GM23338 (cell line): Measurements from ENCODE around the gene DOCK10. TPM values are rescaled to one million over a fixed set of nuclear protein-coding genes. Genes with fewer than 3 reads are reported as not detected.

Experiments used
- ATAC-seq: fragments of 200-7000 bp; cut with Tn5 transposase; 3 replicates; pipeline ENCODE4 v1.9.1; 2020
- DNase-seq: peaks from one replicate; pipeline ENCODE4 v3.0.0-alpha.2; 2015; ENCODE audit warnings: low spot score
- H2AFZ ChIP-seq: fragments of 200-600 bp; sonication (generic); 2 replicates; pipeline ENCODE4 v1.8.0; 2016; ENCODE audit warnings: antibody characterized with exemption, mild to moderate bottlenecking, moderate library complexity
- H3F3A ChIP-seq: fragments of 200-600 bp; sonication (generic); replicated peaks from 2 replicates; pipeline ENCODE4 v1.8.0; 2017; ENCODE audit warnings: antibody characterized with exemption, mixed run types, low read depth
- H3K27ac ChIP-seq: fragments of 200-600 bp; sonication (generic); 2 replicates; pipeline ENCODE4 v1.6.1; 2016; ENCODE audit warnings: low read depth
- H3K27me3 ChIP-seq: fragments of 200-600 bp; sonication (generic); 2 replicates; pipeline ENCODE4 v1.8.0; 2016; ENCODE audit warnings: mild to moderate bottlenecking, mixed run types, moderate library complexity; ENCODE audit not compliant: insufficient read depth
- H3K36me3 ChIP-seq: fragments of 200-600 bp; sonication (generic); 2 replicates; pipeline ENCODE4 v1.8.0; 2016; ENCODE audit warnings: mild to moderate bottlenecking; ENCODE audit not compliant: insufficient read depth
- H3K4me1 ChIP-seq: fragments of 200-600 bp; sonication (generic); 2 replicates; pipeline ENCODE4 v1.8.0; 2016; ENCODE audit warnings: mild to moderate bottlenecking, moderate library complexity; ENCODE audit not compliant: insufficient read depth
- H3K4me2 ChIP-seq: fragments of 200-600 bp; sonication (generic); 2 replicates; pipeline ENCODE4 v1.7.1; 2017; ENCODE audit warnings: mixed run types
- H3K4me3 ChIP-seq: fragments of 200-600 bp; sonication (generic); 2 replicates; pipeline ENCODE4 v1.6.1; 2016; ENCODE audit warnings: mixed run types
- H3K79me2 ChIP-seq: fragments of 200-600 bp; sonication (generic); replicated peaks from 2 replicates; pipeline ENCODE4 v1.8.0; 2017; ENCODE audit warnings: mild to moderate bottlenecking; ENCODE audit not compliant: insufficient read depth
- H3K9me2 ChIP-seq: fragments of 200-600 bp; sonication (generic); 2 replicates; pipeline ENCODE4 v1.8.0; 2017; ENCODE audit not compliant: insufficient read depth
- H4K20me1 ChIP-seq: fragments of 200-600 bp; sonication (generic); replicated peaks from 2 replicates; pipeline ENCODE4 v1.8.0; 2017; ENCODE audit warnings: mild to moderate bottlenecking; ENCODE audit not compliant: insufficient read depth
- H3K27ac Mint-ChIP-seq: 2 replicates; pipeline ENCODE4 v1.8.0; 2020; ENCODE audit warnings: inconsistent platforms, mild to moderate bottlenecking, moderate library complexity, mixed read lengths
- H3K27me3 Mint-ChIP-seq: 3 replicates; pipeline ENCODE4 v1.8.0; 2022; ENCODE audit warnings: low read depth, mild to moderate bottlenecking, moderate library complexity, mixed read lengths, inconsistent platforms; ENCODE audit not compliant: insufficient read depth, poor library complexity
- H3K36me3 Mint-ChIP-seq: 3 replicates; pipeline ENCODE4 v1.8.0; 2021; ENCODE audit warnings: low read depth, mild to moderate bottlenecking, inconsistent platforms, moderate library complexity, mixed read lengths
- H3K4me1 Mint-ChIP-seq: 3 replicates; pipeline ENCODE4 v1.8.0; 2020; ENCODE audit warnings: mild to moderate bottlenecking, inconsistent platforms, mixed read lengths
- H3K4me3 Mint-ChIP-seq: 3 replicates; pipeline ENCODE4 v1.8.0; 2021; ENCODE audit warnings: moderate library complexity, mild to moderate bottlenecking, inconsistent platforms, mixed read lengths
- H3K9me3 Mint-ChIP-seq: 3 replicates; pipeline ENCODE4 v1.8.0; 2020; ENCODE audit warnings: moderate library complexity, mild to moderate bottlenecking, inconsistent platforms, mixed read lengths
- CREB1 ChIP-seq: fragments of 250-450 bp; sonication (Bioruptor Pico); IDR thresholded peaks from 2 replicates; pipeline ENCODE4 v1.5.0; 2020; ENCODE audit warnings: low read depth, mild to moderate bottlenecking, moderate library complexity
- ETS1 ChIP-seq: IDR thresholded peaks from 2 replicates; pipeline ENCODE4 v1.6.1; 2016; ENCODE audit warnings: antibody characterized with exemption
- EZH2phosphoT487 ChIP-seq: fragments of 200-600 bp; sonication (generic); IDR thresholded peaks from one replicate; pipeline ENCODE4 v1.8.1; 2018; ENCODE audit warnings: antibody characterized with exemption; ENCODE audit not compliant: unreplicated experiment
- JUNB ChIP-seq: IDR thresholded peaks from one replicate; pipeline ENCODE4 v1.6.1; 2016; ENCODE audit warnings: antibody characterized with exemption; ENCODE audit not compliant: unreplicated experiment
- NANOG ChIP-seq: IDR thresholded peaks from 2 replicates; pipeline ENCODE4 v1.6.1; 2016; ENCODE audit warnings: antibody characterized with exemption, borderline replicate concordance
- POLR2AphosphoS5 ChIP-seq: IDR thresholded peaks from 2 replicates; pipeline ENCODE4 v1.6.1; 2016; ENCODE audit warnings: antibody characterized with exemption, low read depth
- REST ChIP-seq: IDR thresholded peaks from one replicate; pipeline ENCODE4 v1.6.1; 2018; ENCODE audit warnings: antibody characterized with exemption; ENCODE audit not compliant: unreplicated experiment
- STAT1 ChIP-seq: IDR thresholded peaks from one replicate; pipeline ENCODE4 v1.6.1; 2016; ENCODE audit warnings: antibody characterized with exemption; ENCODE audit not compliant: unreplicated experiment
- ZNF114 ChIP-seq: fragments of 250-450 bp; sonication (Bioruptor Pico); IDR thresholded peaks from 2 replicates; pipeline ENCODE4 v1.5.0; 2020; ENCODE audit warnings: mild to moderate bottlenecking, moderate library complexity
- polyA plus RNA-seq: library from polyadenylated mRNA; unstranded; fragments of >200 nt; fragmentation: Nextera tagmentation; extraction: Ambion mirVana; gene quantifications from 2 replicates; pipeline ENCODE4 v1.2.1, GENCODE V29; 2016
- total RNA-seq: library from RNA; depleted of rRNA; stranded (reverse); fragments of >200 nt; shearing (Covaris generic); gene quantifications from 2 replicates; pipeline ENCODE4 v1.2.3, GENCODE V29; 2014
- TF ChIP-seq, protein P1 (sequence below): fragments of 250-450 bp; sonication (Bioruptor Pico); IDR thresholded peaks from 2 replicates; pipeline ENCODE4 v1.5.0; 2020; ENCODE audit warnings: mild to moderate bottlenecking, moderate library complexity
- TF ChIP-seq, protein P2 (sequence below), 2 experiments: fragments of 200-600 bp in 1 of 2; sonication (generic) in 1 of 2; conservative IDR thresholded peaks; 2 replicates each; pipeline versions ENCODE4 v1.5.1 to v1.6.1; 2016 to 2017; ENCODE audit warnings: antibody characterized with exemption in 2 of 2, low read depth in 2 of 2, mild to moderate bottlenecking in 2 of 2, moderate library complexity in 1 of 2

The DOCK10 gene
- total and polyA plus RNA-seq, 2 experiments from 2014 or later = 1.0 to 1.7 TPM

DNA sequence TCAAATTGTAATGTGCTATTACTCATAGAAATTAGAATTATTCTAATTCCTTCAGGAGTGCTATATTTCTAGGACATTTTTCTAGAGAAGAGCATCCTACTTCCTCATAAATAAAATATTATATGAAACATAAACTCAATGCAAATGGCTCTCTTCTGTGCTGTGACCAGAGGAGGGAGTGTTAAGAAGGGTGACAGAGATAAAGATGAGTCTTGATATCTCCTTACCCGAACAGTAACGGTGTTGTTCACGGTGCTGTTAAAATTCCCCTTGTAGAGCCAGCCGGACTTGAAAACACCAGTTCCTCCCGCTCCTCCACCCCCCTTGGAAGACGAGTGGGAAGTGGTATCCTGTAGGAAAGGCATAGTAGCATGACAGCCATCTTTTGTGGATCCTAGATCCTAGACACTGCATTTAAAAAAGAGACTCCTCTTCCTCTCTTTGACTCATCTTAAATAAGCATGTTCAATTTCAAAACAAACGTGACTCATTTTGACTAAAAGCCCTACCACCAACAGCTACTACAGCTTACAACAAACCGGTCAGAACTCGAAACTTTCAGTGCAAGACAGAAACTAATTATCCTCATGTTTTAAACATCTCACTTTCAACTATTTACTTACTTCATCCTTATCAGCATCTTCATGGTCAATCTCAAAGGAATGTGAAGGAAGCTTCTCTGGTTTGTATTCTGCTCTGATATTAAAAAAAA lies 156.3 kb downstream of the DOCK10 start:
- ATAC-seq = no peak
- H3K36me3 Mint-ChIP-seq = no peaks in the 10 kb centered on the region

More for the DNA sequence above, 156.3 kb downstream of the DOCK10 start:
- H3K4me2 ChIP-seq = no peak overlapping the region
- no peaks in the 10 kb centered on the region for H3K79me2 ChIP-seq
- no peaks in the 10 kb centered on the region for H3F3A ChIP-seq
- no peak overlapping the region for H2AFZ ChIP-seq
- H3K9me2 ChIP-seq = peaks cover 10% of the 10 kb centered on the region
- no peak overlapping the region for H3K4me3 ChIP-seq
- H4K20me1 ChIP-seq = no peaks in the 10 kb centered on the region
- no peaks in the 10 kb centered on the region for H3K4me1 ChIP-seq
- Mint-ChIP-seq H3K27me3 (no peaks in the 10 kb centered on the region), H3K4me3 (no peak overlapping the region), H3K4me1 (0 out of 3 replicates have a peak, but pooled peaks cover 2% of the 10 kb centered on the region), H3K27ac (no peak overlapping the region), H3K9me3 (0 out of 3 replicates have a peak, but pooled peaks cover 4% of the 10 kb centered on the region)
- no peaks in the 10 kb centered on the region for H3K36me3 ChIP-seq
- DNase-seq = no peak
- no peaks in the 10 kb centered on the region for H3K27me3 ChIP-seq
- TF ChIP-seq NANOG (no peak), EZH2phosphoT487 (no peak), STAT1 (no peak), JUNB (no peak), POLR2AphosphoS5 (no peak), CREB1 (no peak), ETS1 (no peak), ZNF114 (CRISPR knock-in tag) (no peak), REST (no peak)
- TF ChIP-seq, protein P1, sequence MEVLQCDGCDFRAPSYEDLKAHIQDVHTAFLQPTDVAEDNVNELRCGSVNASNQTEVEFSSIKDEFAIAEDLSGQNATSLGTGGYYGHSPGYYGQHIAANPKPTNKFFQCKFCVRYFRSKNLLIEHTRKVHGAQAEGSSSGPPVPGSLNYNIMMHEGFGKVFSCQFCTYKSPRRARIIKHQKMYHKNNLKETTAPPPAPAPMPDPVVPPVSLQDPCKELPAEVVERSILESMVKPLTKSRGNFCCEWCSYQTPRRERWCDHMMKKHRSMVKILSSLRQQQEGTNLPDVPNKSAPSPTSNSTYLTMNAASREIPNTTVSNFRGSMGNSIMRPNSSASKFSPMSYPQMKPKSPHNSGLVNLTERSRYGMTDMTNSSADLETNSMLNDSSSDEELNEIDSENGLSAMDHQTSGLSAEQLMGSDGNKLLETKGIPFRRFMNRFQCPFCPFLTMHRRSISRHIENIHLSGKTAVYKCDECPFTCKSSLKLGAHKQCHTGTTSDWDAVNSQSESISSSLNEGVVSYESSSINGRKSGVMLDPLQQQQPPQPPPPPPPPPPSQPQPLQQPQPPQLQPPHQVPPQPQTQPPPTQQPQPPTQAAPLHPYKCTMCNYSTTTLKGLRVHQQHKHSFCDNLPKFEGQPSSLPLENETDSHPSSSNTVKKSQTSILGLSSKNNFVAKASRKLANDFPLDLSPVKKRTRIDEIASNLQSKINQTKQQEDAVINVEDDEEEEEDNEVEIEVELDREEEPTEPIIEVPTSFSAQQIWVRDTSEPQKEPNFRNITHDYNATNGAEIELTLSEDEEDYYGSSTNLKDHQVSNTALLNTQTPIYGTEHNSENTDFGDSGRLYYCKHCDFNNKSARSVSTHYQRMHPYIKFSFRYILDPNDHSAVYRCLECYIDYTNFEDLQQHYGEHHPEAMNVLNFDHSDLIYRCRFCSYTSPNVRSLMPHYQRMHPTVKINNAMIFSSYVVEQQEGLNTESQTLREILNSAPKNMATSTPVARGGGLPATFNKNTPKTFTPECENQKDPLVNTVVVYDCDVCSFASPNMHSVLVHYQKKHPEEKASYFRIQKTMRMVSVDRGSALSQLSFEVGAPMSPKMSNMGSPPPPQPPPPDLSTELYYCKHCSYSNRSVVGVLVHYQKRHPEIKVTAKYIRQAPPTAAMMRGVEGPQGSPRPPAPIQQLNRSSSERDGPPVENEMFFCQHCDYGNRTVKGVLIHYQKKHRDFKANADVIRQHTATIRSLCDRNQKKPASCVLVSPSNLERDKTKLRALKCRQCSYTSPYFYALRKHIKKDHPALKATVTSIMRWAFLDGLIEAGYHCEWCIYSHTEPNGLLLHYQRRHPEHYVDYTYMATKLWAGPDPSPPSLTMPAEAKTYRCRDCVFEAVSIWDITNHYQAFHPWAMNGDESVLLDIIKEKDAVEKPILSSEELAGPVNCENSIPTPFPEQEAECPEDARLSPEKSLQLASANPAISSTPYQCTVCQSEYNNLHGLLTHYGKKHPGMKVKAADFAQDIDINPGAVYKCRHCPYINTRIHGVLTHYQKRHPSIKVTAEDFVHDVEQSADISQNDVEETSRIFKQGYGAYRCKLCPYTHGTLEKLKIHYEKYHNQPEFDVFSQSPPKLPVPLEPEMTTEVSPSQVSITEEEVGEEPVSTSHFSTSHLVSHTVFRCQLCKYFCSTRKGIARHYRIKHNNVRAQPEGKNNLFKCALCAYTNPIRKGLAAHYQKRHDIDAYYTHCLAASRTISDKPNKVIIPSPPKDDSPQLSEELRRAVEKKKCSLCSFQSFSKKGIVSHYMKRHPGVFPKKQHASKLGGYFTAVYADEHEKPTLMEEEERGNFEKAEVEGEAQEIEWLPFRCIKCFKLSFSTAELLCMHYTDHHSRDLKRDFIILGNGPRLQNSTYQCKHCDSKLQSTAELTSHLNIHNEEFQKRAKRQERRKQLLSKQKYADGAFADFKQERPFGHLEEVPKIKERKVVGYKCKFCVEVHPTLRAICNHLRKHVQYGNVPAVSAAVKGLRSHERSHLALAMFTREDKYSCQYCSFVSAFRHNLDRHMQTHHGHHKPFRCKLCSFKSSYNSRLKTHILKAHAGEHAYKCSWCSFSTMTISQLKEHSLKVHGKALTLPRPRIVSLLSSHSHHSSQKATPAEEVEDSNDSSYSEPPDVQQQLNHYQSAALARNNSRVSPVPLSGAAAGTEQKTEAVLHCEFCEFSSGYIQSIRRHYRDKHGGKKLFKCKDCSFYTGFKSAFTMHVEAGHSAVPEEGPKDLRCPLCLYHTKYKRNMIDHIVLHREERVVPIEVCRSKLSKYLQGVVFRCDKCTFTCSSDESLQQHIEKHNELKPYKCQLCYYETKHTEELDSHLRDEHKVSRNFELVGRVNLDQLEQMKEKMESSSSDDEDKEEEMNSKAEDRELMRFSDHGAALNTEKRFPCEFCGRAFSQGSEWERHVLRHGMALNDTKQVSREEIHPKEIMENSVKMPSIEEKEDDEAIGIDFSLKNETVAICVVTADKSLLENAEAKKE (CRISPR knock-in tag) = no peak
- TF ChIP-seq, protein P2, sequence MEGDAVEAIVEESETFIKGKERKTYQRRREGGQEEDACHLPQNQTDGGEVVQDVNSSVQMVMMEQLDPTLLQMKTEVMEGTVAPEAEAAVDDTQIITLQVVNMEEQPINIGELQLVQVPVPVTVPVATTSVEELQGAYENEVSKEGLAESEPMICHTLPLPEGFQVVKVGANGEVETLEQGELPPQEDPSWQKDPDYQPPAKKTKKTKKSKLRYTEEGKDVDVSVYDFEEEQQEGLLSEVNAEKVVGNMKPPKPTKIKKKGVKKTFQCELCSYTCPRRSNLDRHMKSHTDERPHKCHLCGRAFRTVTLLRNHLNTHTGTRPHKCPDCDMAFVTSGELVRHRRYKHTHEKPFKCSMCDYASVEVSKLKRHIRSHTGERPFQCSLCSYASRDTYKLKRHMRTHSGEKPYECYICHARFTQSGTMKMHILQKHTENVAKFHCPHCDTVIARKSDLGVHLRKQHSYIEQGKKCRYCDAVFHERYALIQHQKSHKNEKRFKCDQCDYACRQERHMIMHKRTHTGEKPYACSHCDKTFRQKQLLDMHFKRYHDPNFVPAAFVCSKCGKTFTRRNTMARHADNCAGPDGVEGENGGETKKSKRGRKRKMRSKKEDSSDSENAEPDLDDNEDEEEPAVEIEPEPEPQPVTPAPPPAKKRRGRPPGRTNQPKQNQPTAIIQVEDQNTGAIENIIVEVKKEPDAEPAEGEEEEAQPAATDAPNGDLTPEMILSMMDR (conservative IDR thresholded peaks at IDR 0.05; ENCODE audit: low read depth in 2 of 2) = no peak
- no peak overlapping the region for H3K27ac ChIP-seq
